Activated CD8-positive, alpha-beta T cell treated with anti-CD3 and anti-CD28 coated beads for 36 hours (primary cell): Measurements from ENCODE around the gene VDR. TPM values are rescaled to one million over a fixed set of nuclear protein-coding genes. Genes with fewer than 3 reads are reported as not detected.

ENCODE experiments used
- ATAC-seq: fragments of 200-7000 bp; cut with Tn5 transposase; one replicate; pipeline ENCODE4 v1.10.0; 2021; ENCODE audit warnings: mild to moderate bottlenecking, moderate library complexity
- CTCF ChIA-PET: fragments of 350-600 bp; sonication (Branson Sonifier 250); formaldehyde crosslinking; loops from one replicate; lab custom pipeline; 2021; ENCODE audit warnings: antibody characterized with exemption; lab: Charles Lee
- POLR2A ChIA-PET: fragments of 350-600 bp; sonication (Branson Sonifier 250); formaldehyde crosslinking; loops from one replicate; lab custom pipeline; 2021; ENCODE audit warnings: antibody characterized with exemption; lab: Charles Lee
- DNase-seq: peaks from one replicate; pipeline ENCODE4 v3.0.0-alpha.2; 2020
- H3K27ac Mint-ChIP-seq: one replicate; pipeline ENCODE4 v1.8.0; 2021; ENCODE audit warnings: mild to moderate bottlenecking, mixed read lengths
- H3K27me3 Mint-ChIP-seq: one replicate; pipeline ENCODE4 v1.8.0; 2021; ENCODE audit warnings: mixed read lengths
- H3K36me3 Mint-ChIP-seq: one replicate; pipeline ENCODE4 v1.8.0; 2021; ENCODE audit warnings: low read depth, mixed read lengths
- H3K4me1 Mint-ChIP-seq: one replicate; pipeline ENCODE4 v1.8.0; 2021; ENCODE audit warnings: low read depth, mixed read lengths
- H3K4me3 Mint-ChIP-seq: one replicate; pipeline ENCODE4 v1.8.0; 2021; ENCODE audit warnings: mild to moderate bottlenecking, moderate library complexity, mixed read lengths
- H3K9me3 Mint-ChIP-seq: one replicate; pipeline ENCODE4 v1.8.0; 2021; ENCODE audit warnings: mixed read lengths
- intact Hi-C: fragments of 100-400 bp; cut with micrococcal nuclease; formaldehyde crosslinking; loops from one replicate; pipeline ENCODE4 v1.10.0; 2022
- total RNA-seq, 2 experiments: library from RNA; stranded (reverse); gene quantifications; one replicate each; pipeline ENCODE4 v1.2.3, GENCODE V29; 2021
- TF ChIP-seq, protein P1 (sequence below): fragments of 200-600 bp; IDR thresholded peaks from one replicate; pipeline ENCODE4 v1.8.0; 2022; ENCODE audit warnings: antibody characterized with exemption, mild to moderate bottlenecking

VDR gene
- total RNA-seq, 2 experiments from 2014 or later: 84.6 to 86.4 TPM

- TF ChIP-seq, protein P1, sequence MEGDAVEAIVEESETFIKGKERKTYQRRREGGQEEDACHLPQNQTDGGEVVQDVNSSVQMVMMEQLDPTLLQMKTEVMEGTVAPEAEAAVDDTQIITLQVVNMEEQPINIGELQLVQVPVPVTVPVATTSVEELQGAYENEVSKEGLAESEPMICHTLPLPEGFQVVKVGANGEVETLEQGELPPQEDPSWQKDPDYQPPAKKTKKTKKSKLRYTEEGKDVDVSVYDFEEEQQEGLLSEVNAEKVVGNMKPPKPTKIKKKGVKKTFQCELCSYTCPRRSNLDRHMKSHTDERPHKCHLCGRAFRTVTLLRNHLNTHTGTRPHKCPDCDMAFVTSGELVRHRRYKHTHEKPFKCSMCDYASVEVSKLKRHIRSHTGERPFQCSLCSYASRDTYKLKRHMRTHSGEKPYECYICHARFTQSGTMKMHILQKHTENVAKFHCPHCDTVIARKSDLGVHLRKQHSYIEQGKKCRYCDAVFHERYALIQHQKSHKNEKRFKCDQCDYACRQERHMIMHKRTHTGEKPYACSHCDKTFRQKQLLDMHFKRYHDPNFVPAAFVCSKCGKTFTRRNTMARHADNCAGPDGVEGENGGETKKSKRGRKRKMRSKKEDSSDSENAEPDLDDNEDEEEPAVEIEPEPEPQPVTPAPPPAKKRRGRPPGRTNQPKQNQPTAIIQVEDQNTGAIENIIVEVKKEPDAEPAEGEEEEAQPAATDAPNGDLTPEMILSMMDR: no peak
- no peak for ATAC-seq
- Mint-ChIP-seq H3K27me3 (no peaks in the 10 kb centered on the region), H3K4me3 (no peak overlapping the region), H3K27ac (peak overlapping the region; percentile 92), H3K9me3 (no peaks in the 10 kb centered on the region), H3K36me3 (peaks cover 21% of the 10 kb centered on the region), H3K4me1 (peaks cover 65% of the 10 kb centered on the region)
- ChIA-PET POLR2A (interaction anchor here (1.4 to 37.9 kb wide), 3 partner anchors 9 to 15 kb away, joined by 9 to 904 read pairs (median 81); no protein-coding TSS in a partner anchor), CTCF (interaction anchor here (1.1 to 7.3 kb wide), 6 partner anchors 9 to 79 kb away, joined by 3 to 240 read pairs (median 10); no protein-coding TSS in a partner anchor)
- DNase-seq: no peak
- intact Hi-C loops: no loop called here
These were observed 82.4 kb downstream of the VDR start for GRCh38 chr12:47822401-47822800.

DNA sequence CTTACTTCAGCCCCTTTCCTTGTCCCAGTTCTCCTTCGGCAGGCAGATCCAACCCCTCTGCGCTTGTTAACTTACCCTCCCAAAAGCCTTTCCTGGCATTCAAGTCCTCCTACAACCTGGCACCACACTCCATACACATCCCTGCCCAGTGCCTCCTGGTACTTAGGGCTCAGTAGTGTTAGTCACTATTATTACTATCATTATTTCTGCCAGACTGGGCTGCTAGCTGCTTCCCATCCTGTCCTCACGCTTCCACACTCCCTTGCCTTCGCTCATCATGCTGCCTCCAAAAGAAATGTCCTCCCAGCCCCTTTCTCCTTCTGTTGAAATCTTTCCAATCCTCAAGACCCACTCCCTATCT lies 83.5 kb downstream of the VDR start:
- Mint-ChIP-seq H3K4me1 (peaks cover 56% of the 10 kb centered on the region), H3K4me3 (peak overlapping the region; percentile 90), H3K27me3 (no peaks in the 10 kb centered on the region), H3K36me3 (peaks cover 32% of the 10 kb centered on the region), H3K27ac (peak overlapping the region; percentile 99), H3K9me3 (no peaks in the 10 kb centered on the region)
- DNase-seq (no peak), ATAC-seq (no peak)
- TF ChIP-seq, protein P1: no peak
- CTCF ChIA-PET: interaction anchor here (0.7 to 7.3 kb wide), 5 partner anchors 8 to 114 kb away, joined by 4 to 240 read pairs (median 4); no protein-coding TSS in a partner anchor
- intact Hi-C loops: no loop called here
- POLR2A ChIA-PET: interaction anchor here (0.8 to 37.9 kb wide), 3 partner anchors 13 to 39 kb away, joined by 3 to 904 read pairs (median 81); no protein-coding TSS in a partner anchor

GRCh38 chr12:47820631-47821345 lies 84.0 kb downstream of the VDR start:
- TF ChIP-seq, protein P1: no peak
- intact Hi-C loops: no loop called here
- ChIA-PET POLR2A (interaction anchor here (0.8 to 37.9 kb wide), 3 partner anchors 13 to 38 kb away, joined by 3 to 904 read pairs (median 81); no protein-coding TSS in a partner anchor), CTCF (interaction anchor here (0.7 to 7.3 kb wide), 4 partner anchors 8 to 113 kb away, joined by 4 to 240 read pairs (median 9); no protein-coding TSS in a partner anchor)
- H3K4me3 Mint-ChIP-seq: peak overlapping the region; percentile 90
- H3K27ac Mint-ChIP-seq: peak overlapping the region; percentile 99
- peaks cover 38% of the 10 kb centered on the region for H3K36me3 Mint-ChIP-seq
- DNase-seq (no peak), ATAC-seq (no peak)
- H3K9me3 Mint-ChIP-seq: no peaks in the 10 kb centered on the region
- no peaks in the 10 kb centered on the region for H3K27me3 Mint-ChIP-seq
- peaks cover 56% of the 10 kb centered on the region for H3K4me1 Mint-ChIP-seq

DNA sequence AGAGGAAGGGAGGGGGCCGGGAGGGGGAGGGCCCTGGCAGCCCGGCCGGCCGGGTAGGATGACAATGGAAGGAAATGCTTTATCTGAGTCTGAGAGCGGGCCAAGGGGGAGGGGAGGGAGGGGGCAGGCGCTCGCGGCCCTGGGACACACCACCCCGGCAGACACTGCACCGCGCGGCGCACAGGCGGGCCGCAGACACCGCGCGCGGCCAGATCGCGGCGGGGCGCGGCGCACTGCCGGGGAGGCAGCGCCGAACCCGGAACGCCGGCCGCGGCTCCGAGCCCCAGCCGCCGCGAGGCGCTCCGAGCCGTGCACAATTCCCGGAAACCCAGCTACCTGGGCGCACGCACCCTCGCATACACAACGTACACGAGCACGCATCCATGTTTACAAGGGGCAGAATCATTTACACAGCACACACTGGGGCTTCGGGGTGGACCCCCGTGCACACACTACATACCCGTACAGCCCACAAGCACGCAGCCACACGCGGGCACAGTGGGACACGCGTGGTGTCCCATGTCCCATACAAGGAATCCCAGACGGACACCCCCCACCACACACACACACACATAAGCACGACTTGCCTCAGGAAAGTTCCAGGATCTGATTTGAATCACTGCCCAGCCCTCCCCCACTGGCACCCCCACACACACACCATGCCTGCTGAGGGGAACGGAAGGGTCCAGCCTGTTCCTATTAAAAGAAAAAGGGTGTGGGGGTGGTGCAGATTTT lies 84.7 kb downstream of the VDR start, which contains the start of gene HDAC7:
Gene HDAC7, minus strand, starts transcription at position 8 of the 735 bp plus-strand sequence. CDS start 118 bp downstream, outside the sequence.
- H3K9me3 Mint-ChIP-seq: no peaks in the 10 kb centered on the region
- DNase-seq (peak; percentile 87), ATAC-seq (peak; percentile 52)
- H3K36me3 Mint-ChIP-seq: peaks cover 45% of the 10 kb centered on the region
- H3K4me1 Mint-ChIP-seq: peaks cover 52% of the 10 kb centered on the region
- intact Hi-C loops: loop anchor here (10.0 kb wide), 1 partner anchor 605 kb away; no protein-coding TSS in a partner anchor
- H3K27me3 Mint-ChIP-seq: no peaks in the 10 kb centered on the region
- TF ChIP-seq, protein P1: no peak
- CTCF ChIA-PET: interaction anchor here (1.8 to 7.3 kb wide), 5 partner anchors 7 to 113 kb away, joined by 4 to 240 read pairs (median 18); no protein-coding TSS in a partner anchor
- peak within 1 kb of the TSS; percentile 90 for H3K4me3 Mint-ChIP-seq
- peak within 1 kb of the TSS; percentile 99 for H3K27ac Mint-ChIP-seq
- POLR2A ChIA-PET: interaction anchor here (0.8 to 37.9 kb wide), 5 partner anchors 12 to 38 kb away, joined by 3 to 904 read pairs (median 4); no protein-coding TSS in a partner anchor
